Measurements from ENCODE around the gene ZCCHC10. TPM values are rescaled to one million over a fixed set of nuclear protein-coding genes. Genes with fewer than 3 reads are reported as not detected.
A peak's percentile ranks its signal among the peaks of the same experiment; 100 is the strongest.

The ZCCHC10 gene
- total RNA-seq = 10 to 100 TPM; 24.7 to 32.0 TPM

GRCh38 chr5:133025804-133026663 is at the start of gene ZCCHC10:
Gene ZCCHC10, minus strand, starts transcription at chr5:133026549. Its CDS starts 12 bp downstream, at chr5:133026537.
- peaks cover 22% of the 10 kb centered on the region for H3K4me1 Mint-ChIP-seq
- no peaks in the 10 kb centered on the region for H3K27me3 Mint-ChIP-seq
- CTCF ChIA-PET = interaction anchor here (1.4 kb wide), 2 partner anchors 26 to 56 kb away, joined by 3 read pairs; partner anchors contain the start of gene HSPA4
- H3K9me3 Mint-ChIP-seq (ENCODE audit: low read depth) = no peaks in the 10 kb centered on the region
- peak; percentile 95 for DNase-seq
- H3K4me3 Mint-ChIP-seq = peak within 1 kb of the TSS; percentile 95
- H3K36me3 Mint-ChIP-seq = peaks cover 21% of the 10 kb centered on the region
- peak; percentile 100 for ATAC-seq
- peak within 1 kb of the TSS; percentile 89 for H3K27ac Mint-ChIP-seq

- ATAC-seq = no peak
- H3K4me1 Mint-ChIP-seq = peaks cover 17% of the 10 kb centered on the region
- H3K4me3 Mint-ChIP-seq = no peak overlapping the region
- no peak for DNase-seq
- CTCF ChIA-PET = interaction anchor here (0.6 to 0.8 kb wide), 2 partner anchors 9 to 265 kb away, joined by 3 read pairs; no protein-coding TSS in a partner anchor
- no peak overlapping the region for H3K27ac Mint-ChIP-seq
- H3K27me3 Mint-ChIP-seq = no peaks in the 10 kb centered on the region
- H3K36me3 Mint-ChIP-seq = peaks cover 44% of the 10 kb centered on the region
- H3K9me3 Mint-ChIP-seq (ENCODE audit: low read depth) = no peaks in the 10 kb centered on the region
These were observed 49.5 kb upstream of the ZCCHC10 start for GRCh38 chr5:133075572-133076536.

- Mint-ChIP-seq H3K4me3 (no peak overlapping the region), H3K9me3 (ENCODE audit: low read depth) (no peaks in the 10 kb centered on the region), H3K36me3 (peaks cover 62% of the 10 kb centered on the region), H3K4me1 (peaks cover 7% of the 10 kb centered on the region), H3K27me3 (no peaks in the 10 kb centered on the region), H3K27ac (no peak overlapping the region)
- no peak for ATAC-seq
- no peak for DNase-seq
- CTCF ChIA-PET = interaction anchor here (1.2 kb wide), 1 partner anchor 9 kb away, joined by 3 read pairs; no protein-coding TSS in a partner anchor
These were observed 45.7 kb upstream of the ZCCHC10 start for GRCh38 chr5:133072021-133072420.

- H3K4me3 Mint-ChIP-seq = no peak overlapping the region
- no peak overlapping the region for H3K27ac Mint-ChIP-seq
- ATAC-seq (no peak), DNase-seq (no peak)
- no peaks in the 10 kb centered on the region for H3K27me3 Mint-ChIP-seq
- peaks cover 24% of the 10 kb centered on the region for H3K4me1 Mint-ChIP-seq
- no peaks in the 10 kb centered on the region for H3K9me3 Mint-ChIP-seq (ENCODE audit: low read depth)
- CTCF ChIA-PET = no interaction called here
- H3K36me3 Mint-ChIP-seq = peaks cover 50% of the 10 kb centered on the region
These were observed 39.7 kb upstream of the ZCCHC10 start for GRCh38 chr5:133066045-133066444.

GRCh38 chr5:133065471-133065870 is 39.1 kb upstream of the ZCCHC10 start:
- no peaks in the 10 kb centered on the region for H3K9me3 Mint-ChIP-seq (ENCODE audit: low read depth)
- DNase-seq (no peak), ATAC-seq (no peak)
- no peaks in the 10 kb centered on the region for H3K27me3 Mint-ChIP-seq
- CTCF ChIA-PET = no interaction called here
- no peak overlapping the region for H3K27ac Mint-ChIP-seq
- peaks cover 24% of the 10 kb centered on the region for H3K4me1 Mint-ChIP-seq
- H3K36me3 Mint-ChIP-seq = peaks cover 46% of the 10 kb centered on the region
- no peak overlapping the region for H3K4me3 Mint-ChIP-seq

- no peak overlapping the region for H3K4me3 Mint-ChIP-seq
- H3K27ac Mint-ChIP-seq = no peak overlapping the region
- CTCF ChIA-PET = interaction anchor here (1.2 kb wide), 1 partner anchor 8 kb away, joined by 3 read pairs; no protein-coding TSS in a partner anchor
- ATAC-seq = no peak
- DNase-seq = no peak
- H3K9me3 Mint-ChIP-seq (ENCODE audit: low read depth) = no peaks in the 10 kb centered on the region
- H3K36me3 Mint-ChIP-seq = peaks cover 35% of the 10 kb centered on the region
- no peaks in the 10 kb centered on the region for H3K27me3 Mint-ChIP-seq
- H3K4me1 Mint-ChIP-seq = peaks cover 26% of the 10 kb centered on the region
These were observed 37.6 kb upstream of the ZCCHC10 start for GRCh38 chr5:133063965-133064364.

- no peaks in the 10 kb centered on the region for H3K9me3 Mint-ChIP-seq (ENCODE audit: low read depth)
- H3K27ac Mint-ChIP-seq = no peak overlapping the region
- H3K4me3 Mint-ChIP-seq = no peak overlapping the region
- peaks cover 33% of the 10 kb centered on the region for H3K4me1 Mint-ChIP-seq
- ATAC-seq = no peak
- CTCF ChIA-PET = no interaction called here
- H3K27me3 Mint-ChIP-seq = no peaks in the 10 kb centered on the region
- DNase-seq = no peak
- peaks cover 23% of the 10 kb centered on the region for H3K36me3 Mint-ChIP-seq
These were observed 35.9 kb upstream of the ZCCHC10 start for GRCh38 chr5:133062276-133062675.

- Mint-ChIP-seq H3K4me1 (peaks cover 45% of the 10 kb centered on the region), H3K36me3 (peaks cover 16% of the 10 kb centered on the region), H3K27me3 (no peaks in the 10 kb centered on the region), H3K9me3 (ENCODE audit: low read depth) (no peaks in the 10 kb centered on the region), H3K27ac (no peak overlapping the region), H3K4me3 (no peak overlapping the region)
- ATAC-seq = no peak
- CTCF ChIA-PET = interaction anchor here (1.3 kb wide), 1 partner anchor 52 kb away, joined by 3 read pairs; no protein-coding TSS in a partner anchor
- DNase-seq = no peak
These were observed 33.3 kb upstream of the ZCCHC10 start for GRCh38 chr5:133059621-133060020.

- Mint-ChIP-seq H3K4me3 (no peak overlapping the region), H3K4me1 (peaks cover 48% of the 10 kb centered on the region), H3K27me3 (no peaks in the 10 kb centered on the region), H3K27ac (no peak overlapping the region), H3K9me3 (ENCODE audit: low read depth) (no peaks in the 10 kb centered on the region), H3K36me3 (peaks cover 23% of the 10 kb centered on the region)
- DNase-seq = no peak
- no peak for ATAC-seq
- CTCF ChIA-PET = interaction anchor here (1.1 kb wide), 1 partner anchor 13 kb away, joined by 4 read pairs; no protein-coding TSS in a partner anchor
These were observed 30.5 kb upstream of the ZCCHC10 start for GRCh38 chr5:133056891-133057290.

GRCh38 chr5:133054697-133055471 is 28.5 kb upstream of the ZCCHC10 start:
- ATAC-seq (no peak), DNase-seq (no peak)
- Mint-ChIP-seq H3K36me3 (peaks cover 22% of the 10 kb centered on the region), H3K27ac (no peak overlapping the region), H3K4me3 (no peak overlapping the region), H3K4me1 (peaks cover 54% of the 10 kb centered on the region), H3K27me3 (no peaks in the 10 kb centered on the region), H3K9me3 (ENCODE audit: low read depth) (no peaks in the 10 kb centered on the region)
- CTCF ChIA-PET = no interaction called here

- Mint-ChIP-seq H3K4me3 (peak overlapping the region; percentile 98), H3K4me1 (peaks cover 58% of the 10 kb centered on the region), H3K36me3 (peaks cover 22% of the 10 kb centered on the region), H3K27ac (no peak overlapping the region), H3K27me3 (no peaks in the 10 kb centered on the region), H3K9me3 (ENCODE audit: low read depth) (no peaks in the 10 kb centered on the region)
- ATAC-seq (no peak), DNase-seq (no peak)
- CTCF ChIA-PET = interaction anchor here (0.8 kb wide), 1 partner anchor 92 kb away, joined by 4 read pairs; no protein-coding TSS in a partner anchor
These were observed 27.1 kb upstream of the ZCCHC10 start for GRCh38 chr5:133053448-133053847.

GRCh38 chr5:133052317-133053175 is 26.2 kb upstream of the ZCCHC10 start:
- peaks cover 52% of the 10 kb centered on the region for H3K4me1 Mint-ChIP-seq

More at GRCh38 chr5:133052317-133053175, 26.2 kb upstream of the ZCCHC10 start:
- peak; percentile 34 for ATAC-seq
- Mint-ChIP-seq H3K27me3 (no peaks in the 10 kb centered on the region), H3K27ac (peak overlapping the region; percentile 100), H3K9me3 (ENCODE audit: low read depth) (no peaks in the 10 kb centered on the region), H3K4me3 (peak overlapping the region; percentile 98), H3K36me3 (peaks cover 22% of the 10 kb centered on the region)
- CTCF ChIA-PET = interaction anchor here (0.6 to 1.0 kb wide), 4 partner anchors 27 to 198 kb away, joined by 3 read pairs; no protein-coding TSS in a partner anchor
- DNase-seq = peak; percentile 82
